Rectal smooth muscle tissue (tissue), 1 donor: ENCODE results near the gene NEDD8.

Experiments
- H3K27ac ChIP-seq: one replicate; pipeline ENCODE4 v1.7.0; 2013; ENCODE audit warnings: low read depth, low read length, inconsistent platforms
- H3K27me3 ChIP-seq: one replicate; pipeline ENCODE4 v1.7.0; 2013; ENCODE audit warnings: low read length; ENCODE audit not compliant: control insufficient read depth, insufficient read depth
- H3K36me3 ChIP-seq: one replicate; pipeline ENCODE4 v1.7.0; 2013; ENCODE audit warnings: low read length; ENCODE audit not compliant: control insufficient read depth, insufficient read depth
- H3K4me1 ChIP-seq: one replicate; pipeline ENCODE4 v1.7.0; 2013; ENCODE audit warnings: low read length; ENCODE audit not compliant: control insufficient read depth, insufficient read depth
- H3K4me3 ChIP-seq: one replicate; pipeline ENCODE4 v1.7.0; 2013; ENCODE audit warnings: low read length
- H3K9ac ChIP-seq: one replicate; pipeline ENCODE4 v1.7.0; 2013; ENCODE audit warnings: low read length

Gene NEDD8

GRCh38 chr14:24271134-24271833 lies 39.1 kb upstream of the NEDD8 start, which contains the start of gene RABGGTA:
Gene RABGGTA (minus strand): TSS chr14:24271597. CDS start chr14:24271115, 482 bp downstream.
- Histone ChIP-seq H3K4me1 (no peaks in the 10 kb centered on the region), H3K4me3 (peak within 1 kb of the TSS; percentile 73), H3K27ac (peak within 1 kb of the TSS; percentile 91), H3K36me3 (no peaks in the 10 kb centered on the region), H3K27me3 (no peaks in the 10 kb centered on the region), H3K9ac (peak within 1 kb of the TSS; percentile 60)

DNA sequence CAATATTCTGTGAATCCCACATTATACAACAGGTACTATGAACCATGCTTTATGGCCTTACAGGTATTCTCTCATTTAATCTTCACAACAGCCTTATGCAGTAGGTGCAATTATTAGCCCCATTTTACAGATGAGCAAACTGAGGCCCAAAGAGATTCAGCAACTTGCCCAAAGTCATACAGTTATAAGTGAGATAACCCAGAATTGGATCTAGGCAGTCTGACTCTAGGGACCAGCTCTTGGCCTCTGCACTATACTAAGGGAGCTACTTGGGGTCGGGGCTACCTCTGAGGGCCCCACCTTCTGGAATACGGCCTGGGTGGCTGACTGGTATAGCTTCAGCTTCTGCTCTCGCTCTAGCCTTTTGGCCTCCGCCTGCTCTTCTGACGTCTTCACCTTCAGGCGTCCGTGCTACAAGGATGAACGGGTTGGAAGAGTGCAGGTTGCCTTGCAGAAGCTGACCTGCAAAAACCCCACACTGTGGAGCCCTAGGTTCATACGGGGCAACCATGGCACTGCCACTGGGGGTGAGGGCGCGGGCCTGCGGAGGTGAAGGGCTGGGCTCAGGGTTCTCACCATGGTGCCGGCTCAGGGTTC lies 38.5 kb upstream of the NEDD8 start:
- H3K27ac ChIP-seq: peak overlapping the region; percentile 91
- no peaks in the 10 kb centered on the region for H3K4me1 ChIP-seq
- H3K36me3 ChIP-seq: no peaks in the 10 kb centered on the region
- peak overlapping the region; percentile 73 for H3K4me3 ChIP-seq
- no peaks in the 10 kb centered on the region for H3K27me3 ChIP-seq
- H3K9ac ChIP-seq: peak overlapping the region; percentile 60

- no peaks in the 10 kb centered on the region for H3K4me1 ChIP-seq
- H3K27me3 ChIP-seq: no peaks in the 10 kb centered on the region
- H3K9ac ChIP-seq: no peak overlapping the region
- H3K27ac ChIP-seq: no peak overlapping the region
- no peaks in the 10 kb centered on the region for H3K36me3 ChIP-seq
- H3K4me3 ChIP-seq: no peak overlapping the region
Measured at GRCh38 chr14:24269910-24270536, 37.9 kb upstream of the NEDD8 start.

- Histone ChIP-seq H3K4me3 (no peak overlapping the region), H3K4me1 (no peaks in the 10 kb centered on the region), H3K9ac (no peak overlapping the region), H3K27ac (no peak overlapping the region), H3K36me3 (no peaks in the 10 kb centered on the region), H3K27me3 (no peaks in the 10 kb centered on the region)
Measured at GRCh38 chr14:24269368-24269767, 37.2 kb upstream of the NEDD8 start.

- H3K36me3 ChIP-seq: no peaks in the 10 kb centered on the region
- H3K27me3 ChIP-seq: no peaks in the 10 kb centered on the region
- no peak overlapping the region for H3K4me3 ChIP-seq
- H3K9ac ChIP-seq: no peak overlapping the region
- no peaks in the 10 kb centered on the region for H3K4me1 ChIP-seq
- no peak overlapping the region for H3K27ac ChIP-seq
Measured at GRCh38 chr14:24268225-24268624, 36.1 kb upstream of the NEDD8 start.

- Histone ChIP-seq H3K27me3 (no peaks in the 10 kb centered on the region), H3K9ac (no peak overlapping the region), H3K4me3 (no peak overlapping the region), H3K4me1 (no peaks in the 10 kb centered on the region), H3K36me3 (no peaks in the 10 kb centered on the region), H3K27ac (no peak overlapping the region)
Measured at GRCh38 chr14:24267516-24267915, 35.3 kb upstream of the NEDD8 start.

GRCh38 chr14:24266344-24267244 lies 34.4 kb upstream of the NEDD8 start:
- no peak overlapping the region for H3K9ac ChIP-seq
- no peaks in the 10 kb centered on the region for H3K4me1 ChIP-seq
- no peak overlapping the region for H3K4me3 ChIP-seq
- no peak overlapping the region for H3K27ac ChIP-seq
- no peaks in the 10 kb centered on the region for H3K27me3 ChIP-seq
- H3K36me3 ChIP-seq: no peaks in the 10 kb centered on the region

- H3K4me3 ChIP-seq: no peak overlapping the region
- no peaks in the 10 kb centered on the region for H3K36me3 ChIP-seq
- H3K9ac ChIP-seq: no peak overlapping the region
- no peak overlapping the region for H3K27ac ChIP-seq
- H3K27me3 ChIP-seq: no peaks in the 10 kb centered on the region
- no peaks in the 10 kb centered on the region for H3K4me1 ChIP-seq
Measured at GRCh38 chr14:24264298-24264697, 32.1 kb upstream of the NEDD8 start.

DNA sequence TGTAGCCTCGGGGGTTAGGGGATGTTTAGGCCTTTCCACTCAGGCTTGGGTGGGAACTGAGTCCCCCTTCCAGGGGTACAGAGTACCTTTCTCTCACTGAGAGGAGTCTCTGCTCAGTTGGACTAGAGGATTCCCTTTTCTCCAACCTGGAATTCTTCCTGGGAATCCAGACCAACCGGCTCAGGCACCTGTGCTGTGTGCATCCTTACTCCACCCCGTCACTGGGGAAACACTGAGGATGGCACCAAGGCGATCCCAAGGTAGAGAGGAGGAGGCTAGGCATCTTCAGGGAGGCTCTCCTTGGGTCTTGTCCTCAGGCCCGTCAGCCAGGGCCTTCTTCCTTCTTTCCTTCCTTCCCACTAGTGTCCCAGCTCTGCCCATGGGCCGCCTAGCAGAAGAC lies 31.7 kb upstream of the NEDD8 start:
- Histone ChIP-seq H3K4me1 (no peaks in the 10 kb centered on the region), H3K36me3 (no peaks in the 10 kb centered on the region), H3K9ac (no peak overlapping the region), H3K4me3 (no peak overlapping the region), H3K27ac (no peak overlapping the region), H3K27me3 (no peaks in the 10 kb centered on the region)

DNA sequence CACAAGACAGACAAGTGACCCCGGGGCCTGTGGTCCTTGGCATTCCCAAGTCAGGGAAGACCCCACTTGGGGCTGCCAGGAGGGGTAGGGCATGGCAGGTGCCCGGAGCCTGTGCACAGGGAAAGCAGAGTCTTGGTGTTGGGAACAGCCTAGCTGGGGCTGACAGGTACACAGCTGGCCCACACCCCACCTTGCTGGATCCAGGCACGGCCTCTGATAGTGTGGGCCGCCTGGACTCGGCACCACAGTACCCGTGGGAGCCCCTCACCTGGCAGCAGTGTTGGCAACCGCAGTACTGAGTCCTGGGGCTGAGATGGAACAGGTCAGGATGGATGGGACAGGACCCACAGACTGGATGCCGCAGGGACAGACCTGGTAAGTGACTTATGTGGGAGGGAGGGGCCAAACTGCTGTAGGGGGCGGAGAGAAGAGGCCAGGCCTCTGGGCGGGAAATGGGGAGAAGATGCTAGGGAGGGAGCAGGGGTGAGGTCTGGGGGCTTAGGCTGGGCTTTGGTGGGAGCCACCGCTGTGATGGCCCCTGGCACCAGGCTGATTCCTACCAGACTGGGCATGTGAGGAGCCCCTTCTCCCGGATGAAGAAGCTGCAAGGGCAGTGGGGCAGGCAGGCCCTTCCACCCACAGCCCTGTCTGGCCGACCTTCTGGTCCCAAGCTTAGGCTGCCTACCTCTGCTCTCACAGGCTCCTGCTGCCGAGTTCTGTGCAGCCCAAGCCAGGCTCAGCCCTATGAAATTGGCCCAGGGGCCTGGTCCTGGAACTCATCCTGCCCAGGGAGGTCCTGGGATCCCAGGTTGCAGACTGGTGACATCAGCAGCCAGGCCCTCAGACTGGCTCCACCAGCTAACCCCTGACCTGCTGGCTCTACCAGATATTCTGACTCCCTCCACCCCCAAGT lies 30.9 kb upstream of the NEDD8 start, which contains the start of gene TGM1:
TGM1 (minus strand) TSS at position 357 of the 913 bp plus-strand sequence. CDS start 825 bp downstream, outside the sequence.
- no peak within 1 kb of the TSS for H3K27ac ChIP-seq
- no peak within 1 kb of the TSS for H3K4me3 ChIP-seq
- H3K4me1 ChIP-seq: no peaks in the 10 kb centered on the region
- H3K27me3 ChIP-seq: no peaks in the 10 kb centered on the region
- no peak within 1 kb of the TSS for H3K9ac ChIP-seq
- no peaks in the 10 kb centered on the region for H3K36me3 ChIP-seq

DNA sequence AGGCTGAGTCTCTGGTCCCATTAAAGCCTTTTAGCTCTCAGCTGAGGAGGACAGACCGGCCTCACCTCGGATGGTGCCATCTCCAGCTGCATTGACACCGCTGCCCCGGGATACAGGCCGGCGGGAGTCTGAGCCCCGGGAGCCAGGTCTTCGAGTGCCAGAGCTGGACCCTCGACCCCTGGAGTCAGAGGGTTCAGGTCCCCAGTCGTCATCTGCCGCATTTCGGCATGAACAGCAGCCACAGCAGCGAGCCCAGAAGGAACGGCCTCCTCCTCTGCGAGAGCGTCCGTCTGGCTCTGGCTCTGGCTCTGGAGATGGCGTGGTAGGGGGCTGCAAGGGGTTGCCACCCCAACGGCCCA lies 29.8 kb upstream of the NEDD8 start:
- Histone ChIP-seq H3K27me3 (no peaks in the 10 kb centered on the region), H3K36me3 (no peaks in the 10 kb centered on the region), H3K9ac (no peak overlapping the region), H3K4me1 (no peaks in the 10 kb centered on the region), H3K4me3 (no peak overlapping the region), H3K27ac (no peak overlapping the region)
